Measurements from ENCODE around the gene GALNT8. TPM values are rescaled to one million over a fixed set of nuclear protein-coding genes. Genes with fewer than 3 reads are reported as not detected.

GALNT8 gene
- total RNA-seq, 1 experiment from 2014 or later: not detected

- Histone ChIP-seq H3K36me3 (ENCODE audit: control insufficient read depth, insufficient read depth, low read length) (no peaks in the 10 kb centered on the region), H3K9me3 (ENCODE audit: control insufficient read depth, insufficient read depth, low read depth, low read length) (no peaks in the 10 kb centered on the region), H3K4me3 (ENCODE audit: low read depth in 2 of 2, low read length in 2 of 2) (no peak overlapping the region), H3K27ac (ENCODE audit: low read length) (no peak overlapping the region), H3K4me1 (ENCODE audit: control insufficient read depth, insufficient read depth, low read length) (no peaks in the 10 kb centered on the region), H3K27me3 (ENCODE audit: control insufficient read depth, insufficient read depth, low read length) (no peaks in the 10 kb centered on the region; the same call in 1 of the 2 replicates)
- ChIA-PET CTCF (no interaction called here), POLR2A (no interaction called here)
- TF ChIP-seq SIN3A (IDR thresholded peaks at IDR 0.05; ENCODE audit: borderline replicate concordance, insufficient read depth, low read depth, low read length) (no peak), POLR2AphosphoS5 (IDR thresholded peaks at IDR 0.05; ENCODE audit: low read depth, low read length) (no peak)
- intact Hi-C loops (cut with micrococcal nuclease; ENCODE audit: unreplicated experiment): no loop called here
- ATAC-seq (no peak), DNase-seq (ENCODE audit: low read depth, low spot score) (no peak)
- in situ Hi-C loops (cut with HindIII; ENCODE audit: low pct_unique_long_range_greater_than_20kb, low sequenced_read_pairs): no loop called here
- no TSS peak for BruUV-seq (replicated peaks)
These were observed 93.5 kb downstream of the GALNT8 start for GRCh38 chr12:4813741-4814140.

- Histone ChIP-seq H3K36me3 (ENCODE audit: control insufficient read depth, insufficient read depth, low read length) (no peaks in the 10 kb centered on the region), H3K9me3 (ENCODE audit: control insufficient read depth, insufficient read depth, low read depth, low read length) (no peaks in the 10 kb centered on the region), H3K4me1 (ENCODE audit: control insufficient read depth, insufficient read depth, low read length) (no peaks in the 10 kb centered on the region), H3K4me3 (ENCODE audit: low read depth in 2 of 2, low read length in 2 of 2) (no peak overlapping the region), H3K27ac (ENCODE audit: low read length) (no peak overlapping the region), H3K27me3 (ENCODE audit: control insufficient read depth, insufficient read depth, low read length) (no peaks in the 10 kb centered on the region; the same call in 1 of the 2 replicates)
- POLR2A ChIA-PET: no interaction called here
- BruUV-seq (replicated peaks): no TSS peak
- CTCF ChIA-PET: no interaction called here
- no peak for DNase-seq (ENCODE audit: low read depth, low spot score)
- in situ Hi-C loops (cut with HindIII; ENCODE audit: low pct_unique_long_range_greater_than_20kb, low sequenced_read_pairs) (no loop called here), intact Hi-C loops (cut with micrococcal nuclease; ENCODE audit: unreplicated experiment) (no loop called here)
- TF ChIP-seq, protein P1, sequence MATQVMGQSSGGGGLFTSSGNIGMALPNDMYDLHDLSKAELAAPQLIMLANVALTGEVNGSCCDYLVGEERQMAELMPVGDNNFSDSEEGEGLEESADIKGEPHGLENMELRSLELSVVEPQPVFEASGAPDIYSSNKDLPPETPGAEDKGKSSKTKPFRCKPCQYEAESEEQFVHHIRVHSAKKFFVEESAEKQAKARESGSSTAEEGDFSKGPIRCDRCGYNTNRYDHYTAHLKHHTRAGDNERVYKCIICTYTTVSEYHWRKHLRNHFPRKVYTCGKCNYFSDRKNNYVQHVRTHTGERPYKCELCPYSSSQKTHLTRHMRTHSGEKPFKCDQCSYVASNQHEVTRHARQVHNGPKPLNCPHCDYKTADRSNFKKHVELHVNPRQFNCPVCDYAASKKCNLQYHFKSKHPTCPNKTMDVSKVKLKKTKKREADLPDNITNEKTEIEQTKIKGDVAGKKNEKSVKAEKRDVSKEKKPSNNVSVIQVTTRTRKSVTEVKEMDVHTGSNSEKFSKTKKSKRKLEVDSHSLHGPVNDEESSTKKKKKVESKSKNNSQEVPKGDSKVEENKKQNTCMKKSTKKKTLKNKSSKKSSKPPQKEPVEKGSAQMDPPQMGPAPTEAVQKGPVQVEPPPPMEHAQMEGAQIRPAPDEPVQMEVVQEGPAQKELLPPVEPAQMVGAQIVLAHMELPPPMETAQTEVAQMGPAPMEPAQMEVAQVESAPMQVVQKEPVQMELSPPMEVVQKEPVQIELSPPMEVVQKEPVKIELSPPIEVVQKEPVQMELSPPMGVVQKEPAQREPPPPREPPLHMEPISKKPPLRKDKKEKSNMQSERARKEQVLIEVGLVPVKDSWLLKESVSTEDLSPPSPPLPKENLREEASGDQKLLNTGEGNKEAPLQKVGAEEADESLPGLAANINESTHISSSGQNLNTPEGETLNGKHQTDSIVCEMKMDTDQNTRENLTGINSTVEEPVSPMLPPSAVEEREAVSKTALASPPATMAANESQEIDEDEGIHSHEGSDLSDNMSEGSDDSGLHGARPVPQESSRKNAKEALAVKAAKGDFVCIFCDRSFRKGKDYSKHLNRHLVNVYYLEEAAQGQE (IDR thresholded peaks at IDR 0.05; ENCODE audit: insufficient read depth in 1 of 2, low read depth in 2 of 2, low read length in 1 of 2): no peak
- TF ChIP-seq SIN3A (IDR thresholded peaks at IDR 0.05; ENCODE audit: borderline replicate concordance, insufficient read depth, low read depth, low read length): no peak
- TF ChIP-seq, protein P2, sequence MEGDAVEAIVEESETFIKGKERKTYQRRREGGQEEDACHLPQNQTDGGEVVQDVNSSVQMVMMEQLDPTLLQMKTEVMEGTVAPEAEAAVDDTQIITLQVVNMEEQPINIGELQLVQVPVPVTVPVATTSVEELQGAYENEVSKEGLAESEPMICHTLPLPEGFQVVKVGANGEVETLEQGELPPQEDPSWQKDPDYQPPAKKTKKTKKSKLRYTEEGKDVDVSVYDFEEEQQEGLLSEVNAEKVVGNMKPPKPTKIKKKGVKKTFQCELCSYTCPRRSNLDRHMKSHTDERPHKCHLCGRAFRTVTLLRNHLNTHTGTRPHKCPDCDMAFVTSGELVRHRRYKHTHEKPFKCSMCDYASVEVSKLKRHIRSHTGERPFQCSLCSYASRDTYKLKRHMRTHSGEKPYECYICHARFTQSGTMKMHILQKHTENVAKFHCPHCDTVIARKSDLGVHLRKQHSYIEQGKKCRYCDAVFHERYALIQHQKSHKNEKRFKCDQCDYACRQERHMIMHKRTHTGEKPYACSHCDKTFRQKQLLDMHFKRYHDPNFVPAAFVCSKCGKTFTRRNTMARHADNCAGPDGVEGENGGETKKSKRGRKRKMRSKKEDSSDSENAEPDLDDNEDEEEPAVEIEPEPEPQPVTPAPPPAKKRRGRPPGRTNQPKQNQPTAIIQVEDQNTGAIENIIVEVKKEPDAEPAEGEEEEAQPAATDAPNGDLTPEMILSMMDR (IDR thresholded peaks at IDR 0.05): no peak
- no peak for TF ChIP-seq TCF7L2 (IDR thresholded peaks at IDR 0.05; ENCODE audit: low read depth, low read length)
- no peak for TF ChIP-seq POLR2AphosphoS5 (IDR thresholded peaks at IDR 0.05; ENCODE audit: low read depth, low read length)
- ATAC-seq: no peak
These were observed 94.3 kb downstream of the GALNT8 start for GRCh38 chr12:4814485-4814884.

- intact Hi-C loops (cut with micrococcal nuclease; ENCODE audit: unreplicated experiment) (no loop called here), in situ Hi-C loops (cut with HindIII; ENCODE audit: low pct_unique_long_range_greater_than_20kb, low sequenced_read_pairs) (no loop called here)
- CTCF ChIA-PET: no interaction called here
- Histone ChIP-seq H3K9me3 (ENCODE audit: control insufficient read depth, insufficient read depth, low read depth, low read length) (no peaks in the 10 kb centered on the region), H3K4me3 (ENCODE audit: low read depth in 2 of 2, low read length in 2 of 2) (no peak overlapping the region), H3K27me3 (ENCODE audit: control insufficient read depth, insufficient read depth, low read length) (no peaks in the 10 kb centered on the region; the same call in 1 of the 2 replicates), H3K36me3 (ENCODE audit: control insufficient read depth, insufficient read depth, low read length) (no peaks in the 10 kb centered on the region), H3K27ac (ENCODE audit: low read length) (no peak overlapping the region), H3K4me1 (ENCODE audit: control insufficient read depth, insufficient read depth, low read length) (no peaks in the 10 kb centered on the region)
- ATAC-seq: no peak
- POLR2A ChIA-PET: no interaction called here
- TF ChIP-seq, protein P1 (IDR thresholded peaks at IDR 0.05; ENCODE audit: insufficient read depth in 1 of 2, low read depth in 2 of 2, low read length in 1 of 2): no peak
- DNase-seq (ENCODE audit: low read depth, low spot score): no peak
- BruUV-seq (replicated peaks): no TSS peak
These were observed 96.7 kb downstream of the GALNT8 start for GRCh38 chr12:4816744-4817525.
